Measurements from ENCODE around the gene ULK3. TPM values are rescaled to one million over a fixed set of nuclear protein-coding genes. Genes with fewer than 3 reads are reported as not detected.

ULK3 gene
- polyA plus RNA-seq, 2 donors = 68.8 to 143 TPM

GRCh38 chr15:74820056-74820455, 22.9 kb downstream of the ULK3 start:
- 89 to 92% methylated on average over 5 of the region's 5 CpGs for WGBS, 2 donors
- no peak overlapping the region for H3K27ac ChIP-seq (ENCODE audit: low read depth in 2 of 2, low read length in 1 of 2)
- H3K4me3 ChIP-seq (ENCODE audit: low read depth in 1 of 2, low read length in 2 of 2) = no peak overlapping the region
- H3K36me3 ChIP-seq (ENCODE audit: control insufficient read depth in 2 of 2, insufficient read depth in 2 of 2, low read length in 1 of 2) = no peaks in the 10 kb centered on the region
- H3K9me3 ChIP-seq (ENCODE audit: control insufficient read depth in 2 of 2, insufficient read depth in 1 of 2, low read depth in 1 of 2, low read length in 1 of 2) = no peaks in the 10 kb centered on the region
- H3K27me3 ChIP-seq (ENCODE audit: control insufficient read depth in 1 of 2, insufficient read depth in 2 of 2, low read length in 2 of 2) = peaks cover 0 to under 1% of the 10 kb centered on the region in 2 donors
- H3K4me1 ChIP-seq (ENCODE audit: control insufficient read depth in 2 of 2, insufficient read depth in 2 of 2, low read length in 1 of 2) = peaks cover 0 to 24% of the 10 kb centered on the region in 2 donors

DNA sequence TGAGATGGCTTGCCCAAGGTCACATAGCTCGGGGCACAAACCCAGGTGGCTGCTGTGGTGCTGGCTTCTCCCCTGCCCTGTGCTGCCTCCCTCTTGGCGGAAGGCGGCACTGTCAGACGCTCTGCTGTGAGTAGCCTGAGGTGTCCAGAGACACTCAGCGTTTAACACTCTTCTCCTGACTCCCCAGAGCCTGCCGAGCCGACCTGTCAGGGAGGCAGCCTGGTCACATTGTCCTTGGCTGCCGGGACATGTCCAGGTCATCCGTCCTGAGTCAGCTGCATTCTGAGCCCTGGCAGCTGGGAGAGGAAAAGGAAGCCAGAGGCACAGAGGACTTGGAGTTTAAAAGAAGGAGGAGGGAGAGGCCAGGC, 25.6 kb downstream of the ULK3 start:
- Histone ChIP-seq H3K4me1 (ENCODE audit: control insufficient read depth in 2 of 2, insufficient read depth in 2 of 2, low read length in 1 of 2) (peaks cover 0 to 28% of the 10 kb centered on the region in 2 donors), H3K9me3 (ENCODE audit: control insufficient read depth in 2 of 2, insufficient read depth in 1 of 2, low read depth in 1 of 2, low read length in 1 of 2) (no peaks in the 10 kb centered on the region), H3K27me3 (ENCODE audit: control insufficient read depth in 1 of 2, insufficient read depth in 2 of 2, low read length in 2 of 2) (no peaks in the 10 kb centered on the region), H3K27ac (ENCODE audit: low read depth in 2 of 2, low read length in 1 of 2) (peak overlapping the region; percentile 38 to 81), H3K36me3 (ENCODE audit: control insufficient read depth in 2 of 2, insufficient read depth in 2 of 2, low read length in 1 of 2) (no peaks in the 10 kb centered on the region), H3K4me3 (ENCODE audit: low read depth in 1 of 2, low read length in 2 of 2) (no peak overlapping the region)
- 16 to 23% methylated on average over 9 of the region's 9 CpGs for WGBS, 2 donors

- Histone ChIP-seq H3K4me3 (ENCODE audit: low read depth in 1 of 2, low read length in 2 of 2) (no peak overlapping the region), H3K27me3 (ENCODE audit: control insufficient read depth in 1 of 2, insufficient read depth in 2 of 2, low read length in 2 of 2) (no peaks in the 10 kb centered on the region), H3K9me3 (ENCODE audit: control insufficient read depth in 2 of 2, insufficient read depth in 1 of 2, low read depth in 1 of 2, low read length in 1 of 2) (no peaks in the 10 kb centered on the region), H3K4me1 (ENCODE audit: control insufficient read depth in 2 of 2, insufficient read depth in 2 of 2, low read length in 1 of 2) (peaks cover 0 to 28% of the 10 kb centered on the region in 2 donors), H3K27ac (ENCODE audit: low read depth in 2 of 2, low read length in 1 of 2) (peak overlapping the region; percentile 38 to 81), H3K36me3 (ENCODE audit: control insufficient read depth in 2 of 2, insufficient read depth in 2 of 2, low read length in 1 of 2) (no peaks in the 10 kb centered on the region)
- 41 to 43% methylated on average over 19 of the region's 19 CpGs for WGBS, 2 donors
Measured at GRCh38 chr15:74816624-74817369, 26.2 kb downstream of the ULK3 start.

- H3K4me3 ChIP-seq (ENCODE audit: low read depth in 1 of 2, low read length in 2 of 2) = no peak overlapping the region
- H3K9me3 ChIP-seq (ENCODE audit: control insufficient read depth in 2 of 2, insufficient read depth in 1 of 2, low read depth in 1 of 2, low read length in 1 of 2) = no peaks in the 10 kb centered on the region
- 89 to 92% methylated on average over 15 of the region's 15 CpGs for WGBS, 2 donors
- H3K4me1 ChIP-seq (ENCODE audit: control insufficient read depth in 2 of 2, insufficient read depth in 2 of 2, low read length in 1 of 2) = peaks cover 0 to 28% of the 10 kb centered on the region in 2 donors
- no peaks in the 10 kb centered on the region for H3K27me3 ChIP-seq (ENCODE audit: control insufficient read depth in 1 of 2, insufficient read depth in 2 of 2, low read length in 2 of 2)
- H3K27ac ChIP-seq (ENCODE audit: low read depth in 2 of 2, low read length in 1 of 2) = no peak overlapping the region
- no peaks in the 10 kb centered on the region for H3K36me3 ChIP-seq (ENCODE audit: control insufficient read depth in 2 of 2, insufficient read depth in 2 of 2, low read length in 1 of 2)
Measured at GRCh38 chr15:74815961-74816360, 27.0 kb downstream of the ULK3 start.

DNA sequence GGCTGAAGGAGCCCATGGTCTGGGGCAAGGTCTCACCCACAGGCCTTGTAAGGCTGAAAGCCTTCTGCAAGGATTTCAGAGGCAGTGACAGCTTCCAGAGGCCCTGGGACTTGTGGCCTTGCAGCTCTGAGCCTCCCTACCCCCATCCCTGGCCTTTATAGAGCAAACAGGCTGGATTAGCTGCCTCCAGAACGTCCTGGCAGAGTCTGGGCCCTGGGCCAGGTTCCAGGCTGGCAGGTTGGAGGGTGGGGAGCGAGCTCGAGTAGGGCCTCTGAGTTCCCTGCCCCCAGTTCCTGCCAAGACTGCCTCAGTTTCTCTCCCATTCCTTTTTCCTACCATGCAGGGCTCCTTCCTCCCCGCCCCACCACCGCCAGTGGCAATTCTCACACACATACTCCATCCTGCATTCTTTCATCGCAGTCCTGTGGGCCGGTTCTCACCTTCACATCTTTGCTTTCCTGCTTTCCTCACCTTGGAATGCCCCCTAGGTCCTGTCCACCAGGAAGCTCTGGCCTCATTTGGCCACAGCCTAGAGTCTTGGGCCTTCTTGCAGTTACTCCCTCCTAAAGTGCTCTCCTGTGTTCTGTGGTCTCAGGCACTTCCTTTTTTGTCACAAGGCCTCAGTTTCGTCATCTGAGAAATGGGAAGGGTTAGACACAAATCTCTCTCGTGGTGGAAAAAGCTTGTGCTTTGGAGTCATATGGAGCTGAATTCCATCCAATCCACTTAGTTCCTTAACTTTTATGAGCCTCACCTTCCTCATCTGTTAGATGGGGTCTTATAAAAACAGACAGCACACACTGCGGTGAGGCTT, 27.6 kb downstream of the ULK3 start:
- H3K4me1 ChIP-seq (ENCODE audit: control insufficient read depth in 2 of 2, insufficient read depth in 2 of 2, low read length in 1 of 2) = peaks cover 0 to 28% of the 10 kb centered on the region in 2 donors
- H3K9me3 ChIP-seq (ENCODE audit: control insufficient read depth in 2 of 2, insufficient read depth in 1 of 2, low read depth in 1 of 2, low read length in 1 of 2) = no peaks in the 10 kb centered on the region
- H3K27ac ChIP-seq (ENCODE audit: low read depth in 2 of 2, low read length in 1 of 2) = peak overlapping the region in 1 of 2 donors; percentile 50
- no peaks in the 10 kb centered on the region for H3K36me3 ChIP-seq (ENCODE audit: control insufficient read depth in 2 of 2, insufficient read depth in 2 of 2, low read length in 1 of 2)
- no peak overlapping the region for H3K4me3 ChIP-seq (ENCODE audit: low read depth in 1 of 2, low read length in 2 of 2)
- H3K27me3 ChIP-seq (ENCODE audit: control insufficient read depth in 1 of 2, insufficient read depth in 2 of 2, low read length in 2 of 2) = no peaks in the 10 kb centered on the region
- WGBS, 2 donors = 64 to 67% methylated on average over 9 to 10 of the region's 10 CpGs

DNA sequence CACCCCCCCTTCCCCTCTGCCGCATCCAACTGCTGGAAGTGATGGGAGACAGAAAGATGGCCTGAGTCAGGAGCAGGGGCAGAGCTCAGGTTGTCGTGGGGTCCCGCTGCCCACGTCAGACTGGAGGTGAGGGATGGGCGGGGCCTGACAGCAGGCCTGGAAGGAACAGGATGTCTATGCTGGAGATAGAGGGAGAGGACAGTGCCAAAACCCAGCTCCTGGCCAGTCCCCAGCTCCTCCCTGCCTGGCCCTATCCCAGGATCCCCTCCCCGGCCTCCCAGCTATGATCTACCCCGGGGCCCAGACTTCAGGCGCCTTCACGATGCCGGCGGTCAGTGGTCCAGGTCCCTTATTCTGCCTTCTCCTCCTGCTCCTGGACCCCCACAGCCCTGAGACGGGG, 30.4 kb downstream of the ULK3 start, which contains the start of gene LMAN1L:
Gene LMAN1L (plus strand): TSS at position 303 of the 400 bp plus-strand sequence. CDS start 20 bp downstream, at position 323.
- H3K4me3 ChIP-seq (ENCODE audit: low read depth in 1 of 2, low read length in 2 of 2) = no peak within 1 kb of the TSS
- no peaks in the 10 kb centered on the region for H3K9me3 ChIP-seq (ENCODE audit: control insufficient read depth in 2 of 2, insufficient read depth in 1 of 2, low read depth in 1 of 2, low read length in 1 of 2)
- WGBS, 2 donors = 67 to 77% methylated on average over 12 of the region's 12 CpGs
- H3K27ac ChIP-seq (ENCODE audit: low read depth in 2 of 2, low read length in 1 of 2) = no peak within 1 kb of the TSS
- no peaks in the 10 kb centered on the region for H3K36me3 ChIP-seq (ENCODE audit: control insufficient read depth in 2 of 2, insufficient read depth in 2 of 2, low read length in 1 of 2)
- no peaks in the 10 kb centered on the region for H3K27me3 ChIP-seq (ENCODE audit: control insufficient read depth in 1 of 2, insufficient read depth in 2 of 2, low read length in 2 of 2)
- H3K4me1 ChIP-seq (ENCODE audit: control insufficient read depth in 2 of 2, insufficient read depth in 2 of 2, low read length in 1 of 2) = peaks cover 4 to 25% of the 10 kb centered on the region in 2 donors

DNA sequence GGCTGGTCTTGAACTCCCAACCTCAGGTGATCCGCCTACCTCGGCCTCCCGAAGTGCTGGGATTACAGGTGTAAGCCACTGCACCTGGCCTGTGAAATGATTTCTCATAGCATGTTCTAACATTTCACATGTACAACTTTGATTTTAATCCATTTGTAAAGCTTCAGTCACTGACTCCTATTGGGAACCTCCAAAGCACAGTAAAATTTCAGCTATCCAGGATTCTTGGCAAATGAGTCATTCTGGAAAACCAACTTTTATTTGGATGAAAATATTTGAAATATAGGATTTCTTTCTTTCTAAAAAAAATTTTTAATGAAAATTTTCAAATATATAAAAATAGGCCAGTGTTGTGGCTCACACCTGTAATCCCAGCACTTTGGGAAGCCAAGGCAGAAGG, 33.0 kb downstream of the ULK3 start:
- H3K36me3 ChIP-seq (ENCODE audit: control insufficient read depth in 2 of 2, insufficient read depth in 2 of 2, low read length in 1 of 2) = no peaks in the 10 kb centered on the region
- 65 to 70% methylated on average over 3 of the region's 3 CpGs for WGBS, 2 donors
- H3K4me3 ChIP-seq (ENCODE audit: low read depth in 1 of 2, low read length in 2 of 2) = no peak overlapping the region
- H3K27me3 ChIP-seq (ENCODE audit: control insufficient read depth in 1 of 2, insufficient read depth in 2 of 2, low read length in 2 of 2) = no peaks in the 10 kb centered on the region
- H3K4me1 ChIP-seq (ENCODE audit: control insufficient read depth in 2 of 2, insufficient read depth in 2 of 2, low read length in 1 of 2) = peaks cover 4 to 10% of the 10 kb centered on the region in 2 donors
- no peak overlapping the region for H3K27ac ChIP-seq (ENCODE audit: low read depth in 2 of 2, low read length in 1 of 2)
- no peaks in the 10 kb centered on the region for H3K9me3 ChIP-seq (ENCODE audit: control insufficient read depth in 2 of 2, insufficient read depth in 1 of 2, low read depth in 1 of 2, low read length in 1 of 2)

- WGBS, 2 donors = 79 to 80% methylated on average over 5 of the region's 5 CpGs
- no peaks in the 10 kb centered on the region for H3K27me3 ChIP-seq (ENCODE audit: control insufficient read depth in 1 of 2, insufficient read depth in 2 of 2, low read length in 2 of 2)
- no peak overlapping the region for H3K27ac ChIP-seq (ENCODE audit: low read depth in 2 of 2, low read length in 1 of 2)
- H3K36me3 ChIP-seq (ENCODE audit: control insufficient read depth in 2 of 2, insufficient read depth in 2 of 2, low read length in 1 of 2) = no peaks in the 10 kb centered on the region
- no peaks in the 10 kb centered on the region for H3K9me3 ChIP-seq (ENCODE audit: control insufficient read depth in 2 of 2, insufficient read depth in 1 of 2, low read depth in 1 of 2, low read length in 1 of 2)
- H3K4me1 ChIP-seq (ENCODE audit: control insufficient read depth in 2 of 2, insufficient read depth in 2 of 2, low read length in 1 of 2) = peaks cover 4 to 8% of the 10 kb centered on the region in 2 donors
- no peak overlapping the region for H3K4me3 ChIP-seq (ENCODE audit: low read depth in 1 of 2, low read length in 2 of 2)
Measured at GRCh38 chr15:74809242-74809641, 33.7 kb downstream of the ULK3 start.

- Histone ChIP-seq H3K4me1 (ENCODE audit: control insufficient read depth in 2 of 2, insufficient read depth in 2 of 2, low read length in 1 of 2) (peaks cover 4 to 8% of the 10 kb centered on the region in 2 donors), H3K4me3 (ENCODE audit: low read depth in 1 of 2, low read length in 2 of 2) (no peak overlapping the region), H3K27ac (ENCODE audit: low read depth in 2 of 2, low read length in 1 of 2) (no peak overlapping the region), H3K36me3 (ENCODE audit: control insufficient read depth in 2 of 2, insufficient read depth in 2 of 2, low read length in 1 of 2) (peaks cover 0 to under 1% of the 10 kb centered on the region in 2 donors), H3K9me3 (ENCODE audit: control insufficient read depth in 2 of 2, insufficient read depth in 1 of 2, low read depth in 1 of 2, low read length in 1 of 2) (no peaks in the 10 kb centered on the region), H3K27me3 (ENCODE audit: control insufficient read depth in 1 of 2, insufficient read depth in 2 of 2, low read length in 2 of 2) (no peaks in the 10 kb centered on the region)
- WGBS, 2 donors = 62 to 77% methylated on average over 4 of the region's 4 CpGs
Measured at GRCh38 chr15:74808840-74809229, 34.1 kb downstream of the ULK3 start.

Measured in esophagus (tissue), 2 donors.